HCT116 (cell line): ENCODE data around the gene CAPN5. TPM values are rescaled to one million over a fixed set of nuclear protein-coding genes. Genes with fewer than 3 reads are reported as not detected.

Experiments
- ATAC-seq: fragments of 200-7000 bp; cut with Tn5 transposase; 2 replicates; pipeline ENCODE4 v1.9.1; 2020; ENCODE audit warnings: mild to moderate bottlenecking, moderate library complexity
- BruUV-seq: library from RNA; stranded (reverse); fragments of 400-500 nt; replicated peaks from 2 replicates; lab custom pipeline; 2021; lab: Mats Ljungman, UMichigan
- CTCF ChIA-PET: fragments of 300-600 bp; sonication (Branson Sonifier 250); formaldehyde crosslinking; loops from one replicate; lab custom pipeline; 2021; ENCODE audit warnings: antibody characterized with exemption; lab: Charles Lee
- POLR2A ChIA-PET: fragments of 300-600, 350-600 bp; sonication (Branson Sonifier 250); formaldehyde crosslinking; loops from one replicate; lab custom pipeline; 2021; ENCODE audit warnings: antibody characterized with exemption; lab: Charles Lee
- RAD21 ChIA-PET, 2 experiments: fragments of 300-600 bp; sonication (Branson Sonifier 250); formaldehyde crosslinking; loops; one replicate each; lab custom pipeline; 2023; ENCODE audit warnings: low total read pairs in 2 of 2; ENCODE audit not compliant: uncharacterized antibody in 2 of 2, unreplicated experiment in 2 of 2, low non-redundant PET in 1 of 2; lab: Charles Lee
- DNase-seq: peaks from one replicate; pipeline ENCODE4 v3.0.0-alpha.2; 2010; ENCODE audit warnings: low read depth, low spot score
- H2AFZ ChIP-seq: fragments of 200-600 bp; shearing (Covaris generic), sonication (generic); 2 replicates; pipeline ENCODE4 v1.6.1; 2017; ENCODE audit warnings: low read depth, mixed run types, mixed read lengths, antibody characterized with exemption, low read length; ENCODE audit not compliant: poor library complexity, severe bottlenecking
- H3K27ac ChIP-seq: 2 replicates; pipeline ENCODE4 v1.5.1; 2012; ENCODE audit warnings: low read depth, low read length
- H3K27me3 ChIP-seq: fragments of 200-600 bp; sonication (generic); 2 replicates; pipeline ENCODE4 v1.6.1; 2016; ENCODE audit warnings: mixed run types, low read length, mixed read lengths; ENCODE audit not compliant: insufficient read depth
- H3K36me3 ChIP-seq, 2 experiments: fragments of 200-500 bp in 1 of 2; fragments of 200-600 bp in 1 of 2; sonication (Bioruptor generic) in 1 of 2; sonication (generic) in 1 of 2; 2 replicates each; pipeline versions ENCODE4 v1.5.1 to v1.6.1; 2014 to 2016; ENCODE audit warnings: low read length in 2 of 2, inconsistent platforms in 1 of 2, mixed read lengths in 1 of 2, mixed run types in 1 of 2; ENCODE audit not compliant: insufficient read depth in 2 of 2, control insufficient read depth in 1 of 2
- H3K4me1 ChIP-seq, 2 experiments: fragments of 200-600 bp in 1 of 2; sonication (generic) in 1 of 2; 2 replicates each; pipeline versions ENCODE4 v1.5.1 to v1.6.1; 2012 to 2017; ENCODE audit warnings: low read length in 2 of 2, inconsistent platforms in 1 of 2, mild to moderate bottlenecking in 1 of 2, mixed read lengths in 1 of 2, mixed run types in 1 of 2, moderate library complexity in 1 of 2; ENCODE audit not compliant: insufficient read depth in 2 of 2, control insufficient read depth in 1 of 2
- H3K4me2 ChIP-seq: fragments of 200-600 bp; sonication (generic); 2 replicates; pipeline ENCODE4 v1.6.1; 2017; ENCODE audit warnings: mixed run types, low read length, mixed read lengths
- H3K4me3 ChIP-seq, 2 experiments: fragments of 200-600 bp in 1 of 2; sonication (generic) in 1 of 2; replicated peaks in 1 of 2; 2 replicates each; pipeline ENCODE4 v1.5.1; 2011 to 2016; ENCODE audit warnings: low read length in 2 of 2, control low read depth in 1 of 2, low read depth in 1 of 2, mild to moderate bottlenecking in 1 of 2, mixed read lengths in 1 of 2, mixed run types in 1 of 2
- H3K79me2 ChIP-seq: fragments of 200-600 bp; sonication (generic); 2 replicates; pipeline ENCODE4 v1.6.1; 2017; ENCODE audit warnings: mild to moderate bottlenecking, mixed run types, low read length, moderate library complexity, mixed read lengths; ENCODE audit not compliant: insufficient read depth
- H3K9ac ChIP-seq: fragments of 200-600 bp; sonication (generic); 2 replicates; pipeline ENCODE4 v1.6.1; 2016; ENCODE audit warnings: low read length, mixed read lengths
- H3K9me2 ChIP-seq: fragments of 200-600 bp; sonication (generic), shearing (Covaris generic); 2 replicates; pipeline ENCODE4 v1.6.1; 2017; ENCODE audit warnings: mixed run types, mild to moderate bottlenecking, moderate library complexity; ENCODE audit not compliant: insufficient read depth
- H3K9me3 ChIP-seq, 2 experiments: fragments of 200-500 bp in 1 of 2; fragments of 200-600 bp in 1 of 2; sonication (Bioruptor generic) in 1 of 2; sonication (generic) in 1 of 2; 2 replicates each; pipeline ENCODE4 v1.6.1; 2014 to 2017; ENCODE audit warnings: low read length in 2 of 2, mixed read lengths in 2 of 2, inconsistent platforms in 1 of 2, low read depth in 1 of 2, mild to moderate bottlenecking in 1 of 2, mixed run types in 1 of 2, moderate library complexity in 1 of 2; ENCODE audit not compliant: control insufficient read depth in 1 of 2, insufficient read depth in 1 of 2
- H4K20me1 ChIP-seq: fragments of 200-600 bp; sonication (generic), shearing (Covaris generic); 2 replicates; pipeline ENCODE4 v1.6.1; 2017; ENCODE audit warnings: mixed run types, mild to moderate bottlenecking, moderate library complexity; ENCODE audit not compliant: insufficient read depth
- EGR1 ChIP-seq: IDR thresholded peaks from 2 replicates; pipeline ENCODE4 v1.6.1; 2012; ENCODE audit warnings: low read depth
- ELF1 ChIP-seq: IDR thresholded peaks from 2 replicates; pipeline ENCODE4 v1.6.1; 2012; ENCODE audit warnings: low read depth, borderline replicate concordance
- EZH2 ChIP-seq: fragments of 200-600 bp; sonication (generic); IDR thresholded peaks from 2 replicates; pipeline ENCODE4 v1.6.1; 2017; ENCODE audit warnings: antibody characterized with exemption, mixed run types
- EZH2phosphoT487 ChIP-seq: fragments of 200-600 bp; IDR thresholded peaks from 2 replicates; pipeline ENCODE4 v1.6.1; 2018; ENCODE audit warnings: antibody characterized with exemption, borderline replicate concordance
- FOSL1 ChIP-seq: IDR thresholded peaks from 2 replicates; pipeline ENCODE4 v1.6.1; 2012; ENCODE audit warnings: low read depth
- JUND ChIP-seq: IDR thresholded peaks from 2 replicates; pipeline ENCODE4 v1.6.1; 2012
- MAX ChIP-seq: IDR thresholded peaks from 2 replicates; pipeline ENCODE4 v1.6.1; 2012
- POLR2AphosphoS5 ChIP-seq: IDR thresholded peaks from 2 replicates; pipeline ENCODE4 v1.6.1; 2011; ENCODE audit warnings: mild to moderate bottlenecking, low read depth, low read length, moderate library complexity
- RAD21 ChIP-seq: IDR thresholded peaks from 2 replicates; pipeline ENCODE4 v1.6.1; 2012; ENCODE audit warnings: low read depth, mild to moderate bottlenecking
- SIN3A ChIP-seq: IDR thresholded peaks from 2 replicates; pipeline ENCODE4 v1.6.1; 2012; ENCODE audit warnings: low read depth
- SP1 ChIP-seq: IDR thresholded peaks from 2 replicates; pipeline ENCODE4 v1.6.1; 2012; ENCODE audit warnings: low read depth
- TCF7L2 ChIP-seq: IDR thresholded peaks from 2 replicates; pipeline ENCODE4 v1.7.0; 2011; ENCODE audit warnings: borderline replicate concordance, inconsistent platforms; ENCODE audit not compliant: insufficient read depth, insufficient read length; ENCODE audit errors: extremely low read depth
- YY1 ChIP-seq: IDR thresholded peaks from 2 replicates; pipeline ENCODE4 v1.6.1; 2011; ENCODE audit warnings: low read length, low read depth, moderate library complexity, mild to moderate bottlenecking; ENCODE audit not compliant: insufficient replicate concordance; ENCODE audit errors: extremely low read depth
- ZBTB33 ChIP-seq: IDR thresholded peaks from 2 replicates; pipeline ENCODE4 v1.6.1; 2011; ENCODE audit warnings: mild to moderate bottlenecking, low read length, moderate library complexity; ENCODE audit not compliant: insufficient replicate concordance; ENCODE audit errors: extremely low read depth
- ZFX ChIP-seq: fragments of 450-650 bp; IDR thresholded peaks from 2 replicates; pipeline ENCODE4 v1.6.1; 2017
- ZNF274 ChIP-seq: fragments of 200-500 bp; sonication (Bioruptor generic); IDR thresholded peaks from 2 replicates; pipeline ENCODE4 v1.6.1; 2014; ENCODE audit warnings: mild to moderate bottlenecking, low read depth, low read length, inconsistent platforms
- intact Hi-C: fragments of 100-400 bp; cut with micrococcal nuclease; formaldehyde crosslinking; loops from 2 replicates; pipeline ENCODE4 v1.10.0; 2022
- total RNA-seq: library from RNA; stranded (reverse); gene quantifications from one replicate; pipeline ENCODE4 v1.2.1, GENCODE V29; 2021; ENCODE audit not compliant: unreplicated experiment
- TF ChIP-seq, protein P1 (sequence below): IDR thresholded peaks from 2 replicates; pipeline ENCODE4 v1.6.1; 2012; ENCODE audit warnings: low read depth
- TF ChIP-seq, protein P2 (sequence below), 3 experiments: fragments of 200-600 bp in 1 of 3; sonication (generic) in 1 of 3; IDR thresholded peaks in 2 of 3; conservative IDR thresholded peaks in 1 of 3; 2 replicates each; pipeline ENCODE4 v1.5.1; 2012 to 2017; ENCODE audit warnings: low read depth in 2 of 3, low read length in 2 of 3, antibody characterized with exemption in 1 of 3, borderline replicate concordance in 1 of 3, control low read depth in 1 of 3, mild to moderate bottlenecking in 1 of 3, mixed read lengths in 1 of 3, mixed run types in 1 of 3, moderate library complexity in 1 of 3; ENCODE audit not compliant: insufficient read depth in 1 of 3

Gene CAPN5
- total RNA-seq, 1 experiment from 2014 or later: 8.6 TPM

DNA sequence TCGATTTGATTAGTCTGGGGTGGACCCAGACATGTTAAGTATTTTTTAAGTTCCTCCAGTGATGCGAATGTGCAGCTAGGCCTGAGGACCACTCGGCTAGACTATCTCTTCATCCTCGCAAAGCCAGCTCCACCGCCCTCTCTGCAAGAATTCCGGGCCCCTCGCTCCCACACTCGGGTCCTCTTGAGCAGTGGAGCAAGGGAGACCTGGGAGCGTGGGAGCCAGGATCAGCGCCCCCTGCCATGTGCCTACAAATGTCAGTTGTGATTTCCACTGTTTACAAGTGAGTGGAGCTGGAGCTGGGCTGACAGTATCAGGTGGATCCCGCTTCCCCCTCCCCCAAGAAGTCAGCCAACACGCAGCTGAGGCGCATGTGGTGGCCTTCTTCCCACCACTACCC, 25.9 kb upstream of the CAPN5 start:
- RAD21 ChIA-PET: no interaction called here
- no peaks in the 10 kb centered on the region for H3K9me2 ChIP-seq
- no peak overlapping the region for H3K4me3 ChIP-seq
- POLR2A ChIA-PET: no interaction called here
- no peaks in the 10 kb centered on the region for H3K9me3 ChIP-seq
- BruUV-seq: no TSS peak
- no peaks in the 10 kb centered on the region for H3K79me2 ChIP-seq
- no peak overlapping the region for H3K9ac ChIP-seq
- peaks cover 0 to 15% of the 10 kb centered on the region in 2 experiments; a peak in 2 of 4 replicates for H3K4me1 ChIP-seq
- DNase-seq (no peak), ATAC-seq (no peak)
- no peak overlapping the region for H2AFZ ChIP-seq
- intact Hi-C loops: no loop called here
- TF ChIP-seq, protein P1, sequence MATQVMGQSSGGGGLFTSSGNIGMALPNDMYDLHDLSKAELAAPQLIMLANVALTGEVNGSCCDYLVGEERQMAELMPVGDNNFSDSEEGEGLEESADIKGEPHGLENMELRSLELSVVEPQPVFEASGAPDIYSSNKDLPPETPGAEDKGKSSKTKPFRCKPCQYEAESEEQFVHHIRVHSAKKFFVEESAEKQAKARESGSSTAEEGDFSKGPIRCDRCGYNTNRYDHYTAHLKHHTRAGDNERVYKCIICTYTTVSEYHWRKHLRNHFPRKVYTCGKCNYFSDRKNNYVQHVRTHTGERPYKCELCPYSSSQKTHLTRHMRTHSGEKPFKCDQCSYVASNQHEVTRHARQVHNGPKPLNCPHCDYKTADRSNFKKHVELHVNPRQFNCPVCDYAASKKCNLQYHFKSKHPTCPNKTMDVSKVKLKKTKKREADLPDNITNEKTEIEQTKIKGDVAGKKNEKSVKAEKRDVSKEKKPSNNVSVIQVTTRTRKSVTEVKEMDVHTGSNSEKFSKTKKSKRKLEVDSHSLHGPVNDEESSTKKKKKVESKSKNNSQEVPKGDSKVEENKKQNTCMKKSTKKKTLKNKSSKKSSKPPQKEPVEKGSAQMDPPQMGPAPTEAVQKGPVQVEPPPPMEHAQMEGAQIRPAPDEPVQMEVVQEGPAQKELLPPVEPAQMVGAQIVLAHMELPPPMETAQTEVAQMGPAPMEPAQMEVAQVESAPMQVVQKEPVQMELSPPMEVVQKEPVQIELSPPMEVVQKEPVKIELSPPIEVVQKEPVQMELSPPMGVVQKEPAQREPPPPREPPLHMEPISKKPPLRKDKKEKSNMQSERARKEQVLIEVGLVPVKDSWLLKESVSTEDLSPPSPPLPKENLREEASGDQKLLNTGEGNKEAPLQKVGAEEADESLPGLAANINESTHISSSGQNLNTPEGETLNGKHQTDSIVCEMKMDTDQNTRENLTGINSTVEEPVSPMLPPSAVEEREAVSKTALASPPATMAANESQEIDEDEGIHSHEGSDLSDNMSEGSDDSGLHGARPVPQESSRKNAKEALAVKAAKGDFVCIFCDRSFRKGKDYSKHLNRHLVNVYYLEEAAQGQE: no peak
- no peak for TF ChIP-seq RAD21
- TF ChIP-seq ZBTB33: no peak
- no peak for TF ChIP-seq MAX
- TF ChIP-seq JUND: no peak
- no peak for TF ChIP-seq YY1
- no peak for TF ChIP-seq POLR2AphosphoS5
- TF ChIP-seq ZNF274: no peak
- TF ChIP-seq ZFX: no peak
- TF ChIP-seq, protein P2, sequence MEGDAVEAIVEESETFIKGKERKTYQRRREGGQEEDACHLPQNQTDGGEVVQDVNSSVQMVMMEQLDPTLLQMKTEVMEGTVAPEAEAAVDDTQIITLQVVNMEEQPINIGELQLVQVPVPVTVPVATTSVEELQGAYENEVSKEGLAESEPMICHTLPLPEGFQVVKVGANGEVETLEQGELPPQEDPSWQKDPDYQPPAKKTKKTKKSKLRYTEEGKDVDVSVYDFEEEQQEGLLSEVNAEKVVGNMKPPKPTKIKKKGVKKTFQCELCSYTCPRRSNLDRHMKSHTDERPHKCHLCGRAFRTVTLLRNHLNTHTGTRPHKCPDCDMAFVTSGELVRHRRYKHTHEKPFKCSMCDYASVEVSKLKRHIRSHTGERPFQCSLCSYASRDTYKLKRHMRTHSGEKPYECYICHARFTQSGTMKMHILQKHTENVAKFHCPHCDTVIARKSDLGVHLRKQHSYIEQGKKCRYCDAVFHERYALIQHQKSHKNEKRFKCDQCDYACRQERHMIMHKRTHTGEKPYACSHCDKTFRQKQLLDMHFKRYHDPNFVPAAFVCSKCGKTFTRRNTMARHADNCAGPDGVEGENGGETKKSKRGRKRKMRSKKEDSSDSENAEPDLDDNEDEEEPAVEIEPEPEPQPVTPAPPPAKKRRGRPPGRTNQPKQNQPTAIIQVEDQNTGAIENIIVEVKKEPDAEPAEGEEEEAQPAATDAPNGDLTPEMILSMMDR (IDR thresholded peaks at IDR 0.05 in 2 of 3, conservative IDR thresholded peaks at IDR 0.05 in 1 of 3; ENCODE audit: borderline replicate concordance in 1 of 3, insufficient read depth in 1 of 3, low read depth in 2 of 3, low read length in 2 of 3): no peak
- no peak for TF ChIP-seq SIN3A
- TF ChIP-seq ELF1: no peak
- TF ChIP-seq EZH2: no peak
- no peak for TF ChIP-seq EZH2phosphoT487
- TF ChIP-seq SP1: no peak
- no peak for TF ChIP-seq FOSL1
- no peak for TF ChIP-seq TCF7L2
- no peak for TF ChIP-seq EGR1
- no peak overlapping the region for H3K4me2 ChIP-seq
- no peaks in the 10 kb centered on the region for H3K36me3 ChIP-seq
- no peaks in the 10 kb centered on the region for H3K27me3 ChIP-seq
- CTCF ChIA-PET: interaction anchor here (0.9 kb wide), 1 partner anchor 121 kb away, joined by 3 read pairs; no protein-coding TSS in a partner anchor
- H3K27ac ChIP-seq: no peak overlapping the region; the same call in 1 of the 2 replicates
- H4K20me1 ChIP-seq: no peaks in the 10 kb centered on the region
